GM23338 (cell line): Measurements from ENCODE around the gene NXN.

Experiments
- REST ChIP-seq: IDR thresholded peaks from one replicate; pipeline ENCODE4 v1.6.1; 2018; ENCODE audit warnings: antibody characterized with exemption; ENCODE audit not compliant: unreplicated experiment
- TF ChIP-seq, protein P1 (sequence below), 2 experiments: fragments of 200-600 bp in 1 of 2; sonication (generic) in 1 of 2; conservative IDR thresholded peaks; 2 replicates each; pipeline versions ENCODE4 v1.5.1 to v1.6.1; 2016 to 2017; ENCODE audit warnings: antibody characterized with exemption in 2 of 2, low read depth in 2 of 2, mild to moderate bottlenecking in 2 of 2, moderate library complexity in 1 of 2

DNA sequence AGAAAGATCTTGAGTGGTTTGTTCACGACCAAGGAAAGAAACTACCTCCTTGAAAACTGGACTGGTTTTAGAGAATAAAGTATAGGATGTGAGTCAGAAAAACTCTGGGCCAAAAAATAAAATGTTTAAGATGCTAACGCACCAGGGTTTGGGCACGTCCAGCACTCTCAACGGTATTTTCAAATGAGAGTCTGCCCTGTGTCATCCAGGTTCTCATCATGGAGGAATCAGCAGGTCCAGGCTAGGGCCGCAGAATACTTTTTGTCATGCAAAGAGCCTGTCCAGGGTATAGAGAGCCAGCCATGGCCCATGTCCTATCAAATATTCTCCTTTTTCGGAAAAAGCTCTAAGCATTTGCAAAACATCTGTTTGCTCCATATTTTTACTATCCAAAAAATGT, 2.4 kb downstream of the NXN start:
- TF ChIP-seq REST: no peak
- TF ChIP-seq, protein P1, sequence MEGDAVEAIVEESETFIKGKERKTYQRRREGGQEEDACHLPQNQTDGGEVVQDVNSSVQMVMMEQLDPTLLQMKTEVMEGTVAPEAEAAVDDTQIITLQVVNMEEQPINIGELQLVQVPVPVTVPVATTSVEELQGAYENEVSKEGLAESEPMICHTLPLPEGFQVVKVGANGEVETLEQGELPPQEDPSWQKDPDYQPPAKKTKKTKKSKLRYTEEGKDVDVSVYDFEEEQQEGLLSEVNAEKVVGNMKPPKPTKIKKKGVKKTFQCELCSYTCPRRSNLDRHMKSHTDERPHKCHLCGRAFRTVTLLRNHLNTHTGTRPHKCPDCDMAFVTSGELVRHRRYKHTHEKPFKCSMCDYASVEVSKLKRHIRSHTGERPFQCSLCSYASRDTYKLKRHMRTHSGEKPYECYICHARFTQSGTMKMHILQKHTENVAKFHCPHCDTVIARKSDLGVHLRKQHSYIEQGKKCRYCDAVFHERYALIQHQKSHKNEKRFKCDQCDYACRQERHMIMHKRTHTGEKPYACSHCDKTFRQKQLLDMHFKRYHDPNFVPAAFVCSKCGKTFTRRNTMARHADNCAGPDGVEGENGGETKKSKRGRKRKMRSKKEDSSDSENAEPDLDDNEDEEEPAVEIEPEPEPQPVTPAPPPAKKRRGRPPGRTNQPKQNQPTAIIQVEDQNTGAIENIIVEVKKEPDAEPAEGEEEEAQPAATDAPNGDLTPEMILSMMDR (conservative IDR thresholded peaks at IDR 0.05; ENCODE audit: low read depth in 2 of 2): no peak
